IPS-18c (cell line): ENCODE data around the gene DGKQ.
"Not testable (repeated sequence)": the region's sequence is repeated elsewhere in the genome, so short reads cannot be mapped to it uniquely, and the experiment has no call there.

ENCODE experiments used
- H3K4me3 ChIP-seq: 2 replicates; pipeline ENCODE4 v1.7.0; 2013; ENCODE audit warnings: low read depth, mild to moderate bottlenecking, low read length, moderate library complexity; ENCODE audit not compliant: insufficient read depth
- H3K9me3 ChIP-seq: one replicate; pipeline ENCODE4 v1.6.1; 2013; ENCODE audit warnings: mild to moderate bottlenecking, low read length, moderate library complexity; ENCODE audit not compliant: control insufficient read depth, insufficient read depth

The DGKQ gene

DNA sequence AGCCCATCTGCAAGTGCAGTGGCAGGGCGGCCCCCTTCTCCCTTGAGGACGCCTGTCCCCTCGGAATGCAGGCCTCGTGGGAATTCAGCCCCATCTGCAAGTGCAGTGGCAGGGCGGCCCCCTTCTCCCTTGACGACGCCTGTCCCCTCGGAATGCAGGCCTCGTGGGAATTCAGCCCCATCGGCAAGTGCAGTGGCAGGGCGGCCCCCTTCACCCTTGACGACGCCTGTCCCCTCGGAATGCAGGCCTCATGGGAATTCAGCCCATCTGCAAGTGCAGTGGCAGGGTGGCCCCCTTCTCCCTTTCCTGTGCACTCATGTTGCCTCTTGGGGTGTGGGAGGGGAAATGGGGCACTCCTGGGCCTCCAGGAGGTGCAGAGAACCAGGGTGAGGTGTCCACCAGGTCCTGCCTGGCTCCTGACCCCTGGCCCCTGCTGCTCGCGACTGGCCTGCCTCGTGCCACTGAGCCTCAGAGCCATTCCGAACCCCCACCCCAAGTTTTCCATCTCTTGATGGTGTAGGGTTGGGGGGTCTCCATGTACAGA lies 26.6 kb upstream of the DGKQ start:
- Histone ChIP-seq H3K4me3 (no peak overlapping the region), H3K9me3 (no peaks in the 10 kb centered on the region)

DNA sequence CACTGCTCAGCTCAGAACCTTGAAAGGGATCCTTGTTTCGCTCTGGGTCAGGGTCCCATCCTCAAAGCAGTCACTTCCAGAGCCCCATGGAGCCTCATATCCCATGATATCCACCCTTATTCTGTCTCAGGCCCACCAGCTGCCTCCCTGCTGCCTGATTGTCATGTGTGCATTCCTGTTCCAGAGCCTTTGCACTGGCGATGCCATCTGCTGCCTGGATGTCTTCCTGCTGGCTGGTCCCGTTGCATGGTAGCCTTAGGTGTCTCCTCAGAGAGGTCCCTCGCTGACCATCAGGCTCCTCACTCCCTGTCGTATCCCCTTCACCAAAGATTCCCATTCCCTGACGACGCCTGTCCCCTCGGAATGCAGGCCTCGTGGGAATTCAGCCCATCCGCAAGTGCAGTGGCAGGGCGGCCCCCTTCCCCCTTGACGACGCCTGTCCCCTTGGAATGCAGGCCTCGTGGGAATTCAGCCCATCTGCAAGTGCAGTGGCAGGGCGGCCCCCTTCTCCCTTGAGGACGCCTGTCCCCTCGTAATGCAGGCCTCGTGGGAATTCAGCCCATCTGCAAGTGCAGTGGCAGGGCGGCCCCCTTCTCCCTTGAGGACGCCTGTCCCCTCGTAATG lies 26.0 kb upstream of the DGKQ start:
- not testable (repeated sequence) for H3K9me3 ChIP-seq

DNA sequence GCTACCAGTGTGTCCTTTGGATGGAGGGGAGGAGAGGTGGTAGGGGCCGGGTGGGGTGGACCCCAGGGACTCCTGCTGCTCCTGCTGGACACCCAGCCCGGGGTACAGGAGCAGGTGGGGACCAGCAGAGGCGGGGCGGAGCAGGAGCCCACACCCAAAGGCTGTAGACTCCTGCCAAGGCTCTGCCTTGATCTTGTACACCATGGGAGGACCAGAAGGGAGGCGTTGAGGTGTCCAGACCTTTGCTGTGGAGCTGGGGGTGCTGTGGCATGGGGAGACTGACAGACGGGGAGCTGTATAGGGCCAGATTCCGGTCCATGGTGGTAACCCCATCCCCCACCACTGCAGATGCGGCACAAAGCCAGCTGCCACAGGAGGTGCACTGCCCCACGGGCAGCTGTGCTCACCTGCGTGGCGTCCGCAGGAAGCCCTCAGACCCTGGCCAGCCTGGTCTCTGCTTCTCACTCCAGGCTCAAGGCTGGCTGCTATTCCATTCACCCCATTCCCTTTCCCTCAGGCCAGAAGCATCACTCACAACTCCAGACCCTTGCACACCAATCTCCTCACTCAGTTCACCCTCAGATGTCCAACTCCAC lies 24.8 kb upstream of the DGKQ start:
- Histone ChIP-seq H3K9me3 (no peaks in the 10 kb centered on the region), H3K4me3 (no peak overlapping the region; the same call in 1 of the 2 replicates)

More for the DNA sequence above, 26.0 kb upstream of the DGKQ start:
- H3K4me3 ChIP-seq, result not testable (repeated sequence)

DNA sequence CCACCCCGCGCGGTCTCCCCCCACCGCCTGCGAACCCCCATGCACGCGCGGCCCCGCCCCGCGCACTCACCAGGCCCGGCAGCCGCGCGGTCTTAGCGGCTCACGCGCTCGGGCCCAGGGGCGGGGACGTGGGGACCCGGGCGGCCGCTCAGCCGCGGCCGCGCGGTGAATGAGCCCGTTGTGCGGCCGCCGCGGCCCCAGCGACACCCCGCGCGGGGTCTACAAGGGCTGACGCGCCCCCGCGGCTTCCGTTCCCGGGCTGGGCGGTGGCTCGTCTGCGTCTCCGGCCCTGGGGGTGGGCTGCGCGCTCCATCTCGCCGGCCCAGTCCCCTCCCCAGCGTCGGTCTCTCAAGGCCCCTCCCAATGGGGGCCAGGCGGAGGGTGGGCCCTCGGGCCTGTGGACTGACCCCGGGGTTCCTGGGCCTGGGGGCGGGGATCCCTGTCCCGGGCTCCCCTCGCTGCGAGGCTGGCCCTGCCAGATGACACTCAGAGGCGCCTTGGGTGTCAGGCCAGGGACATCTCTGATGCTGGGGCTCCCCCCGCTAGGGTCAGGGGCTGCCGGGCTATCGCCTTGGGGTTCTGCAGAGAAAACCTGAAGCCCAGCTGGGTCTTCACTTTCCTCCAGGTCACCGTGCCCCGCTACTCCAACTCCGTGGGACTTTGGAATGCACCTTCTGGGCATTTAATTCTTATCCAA lies 24.2 kb upstream of the DGKQ start:
- Histone ChIP-seq H3K4me3 (peak overlapping the region; percentile 36; the same call in 1 of the 2 replicates), H3K9me3 (no peaks in the 10 kb centered on the region)

DNA sequence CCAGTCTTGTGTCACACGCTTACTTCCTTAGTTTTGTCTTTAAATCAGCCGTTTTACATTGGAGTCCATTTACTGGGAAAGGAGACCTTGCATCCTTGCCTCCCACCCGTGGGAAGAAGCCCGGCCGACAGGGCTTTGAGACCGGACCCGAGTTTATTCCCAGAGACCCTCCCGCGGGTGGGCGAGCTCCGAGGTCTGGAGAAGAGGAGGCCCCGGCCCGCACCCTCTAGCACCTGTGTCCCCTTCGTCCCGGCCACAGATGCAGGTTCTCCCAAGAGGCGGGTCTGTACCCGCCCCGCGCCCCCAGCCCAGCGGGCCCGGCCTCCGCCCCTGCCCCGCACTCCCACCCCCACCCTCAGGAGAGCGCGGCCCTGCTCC lies 23.6 kb upstream of the DGKQ start:
- Histone ChIP-seq H3K4me3 (no peak overlapping the region; the same call in 1 of the 2 replicates), H3K9me3 (no peaks in the 10 kb centered on the region)

DNA sequence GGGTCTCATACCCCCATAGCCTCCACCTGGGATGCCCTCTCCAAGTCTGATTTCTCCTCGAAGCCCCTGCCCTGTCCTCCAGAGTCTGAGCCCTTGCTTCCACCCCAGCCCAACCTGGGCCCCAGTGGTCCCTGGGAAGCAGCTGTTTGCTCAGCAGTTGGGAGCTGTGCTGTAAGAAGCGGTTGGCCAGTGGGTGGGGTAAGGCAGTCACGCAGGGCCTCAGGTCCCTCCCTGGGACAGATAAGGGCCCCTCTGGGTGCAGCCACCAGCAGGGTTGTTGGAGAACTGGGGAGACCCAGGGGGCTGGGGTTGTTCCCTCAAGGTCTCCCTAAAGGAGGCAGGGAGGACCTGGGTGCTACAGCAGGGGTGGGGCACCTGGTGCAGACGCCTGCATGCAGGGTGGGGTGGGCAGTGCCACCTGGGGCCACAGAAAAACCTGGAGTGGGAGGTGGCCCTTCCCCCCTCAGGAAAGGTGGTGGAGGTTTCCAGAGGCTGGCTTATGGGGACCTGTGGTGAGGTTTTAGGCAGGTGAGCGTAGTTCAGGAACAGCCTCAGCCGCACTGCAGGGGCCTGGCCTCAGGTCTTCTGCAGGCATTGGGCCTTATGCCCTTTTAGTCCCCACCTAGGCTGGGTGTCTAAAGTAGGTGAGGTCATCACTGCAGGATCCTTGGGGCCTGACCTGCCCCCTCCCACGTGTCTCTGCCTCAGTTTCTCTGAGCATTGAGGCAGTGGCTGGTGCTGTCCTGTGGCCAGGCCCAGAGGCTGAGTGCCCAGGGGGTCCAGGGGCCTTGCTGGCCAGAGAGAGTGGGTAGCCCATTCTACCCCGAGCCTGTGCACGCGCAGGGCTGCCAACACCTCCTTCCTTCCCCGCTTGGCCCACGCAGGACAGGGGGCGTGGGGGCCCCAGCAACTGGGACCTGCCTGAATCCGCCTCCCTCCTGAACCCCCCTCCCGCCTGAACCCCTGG lies 22.9 kb upstream of the DGKQ start:
- H3K9me3 ChIP-seq, result no peaks in the 10 kb centered on the region
- H3K4me3 ChIP-seq, result no peak overlapping the region; the same call in 1 of the 2 replicates

DNA sequence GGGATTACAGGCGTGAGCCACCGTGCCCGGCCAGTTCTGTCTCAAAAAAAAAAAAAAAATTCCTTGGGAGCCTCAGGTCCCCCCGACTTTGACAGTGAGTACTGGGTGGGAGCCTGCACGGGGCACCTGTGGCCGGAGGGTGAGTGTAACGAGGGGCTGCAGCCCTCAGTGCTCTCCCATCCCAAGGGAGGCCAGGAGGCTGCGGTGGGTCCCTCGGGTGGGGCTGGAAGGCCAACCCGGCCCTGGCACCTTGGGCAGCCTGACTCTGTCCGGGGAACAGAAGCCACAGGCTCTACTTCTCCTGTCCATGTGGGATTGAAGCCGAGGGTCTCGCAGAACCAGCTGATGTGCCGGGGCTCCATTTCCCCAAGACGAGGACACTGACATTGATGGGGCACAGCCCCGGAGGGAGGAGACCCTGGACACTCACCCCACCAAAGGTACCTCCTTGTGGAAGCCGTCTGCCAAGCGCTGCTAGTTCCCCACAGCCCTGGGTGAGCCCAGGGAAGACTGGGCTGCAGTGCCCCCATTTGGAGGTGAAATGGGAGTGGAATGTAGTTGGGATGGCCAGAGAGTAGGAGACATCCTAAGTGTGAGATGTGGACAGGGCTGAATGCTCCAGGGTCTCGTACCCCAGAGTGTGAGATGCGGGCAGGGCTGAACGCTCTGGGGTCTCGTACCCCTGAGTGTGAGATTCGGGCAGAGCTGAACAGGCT lies 22.1 kb upstream of the DGKQ start:
- Histone ChIP-seq H3K4me3 (no peak overlapping the region), H3K9me3 (no peaks in the 10 kb centered on the region)

DNA sequence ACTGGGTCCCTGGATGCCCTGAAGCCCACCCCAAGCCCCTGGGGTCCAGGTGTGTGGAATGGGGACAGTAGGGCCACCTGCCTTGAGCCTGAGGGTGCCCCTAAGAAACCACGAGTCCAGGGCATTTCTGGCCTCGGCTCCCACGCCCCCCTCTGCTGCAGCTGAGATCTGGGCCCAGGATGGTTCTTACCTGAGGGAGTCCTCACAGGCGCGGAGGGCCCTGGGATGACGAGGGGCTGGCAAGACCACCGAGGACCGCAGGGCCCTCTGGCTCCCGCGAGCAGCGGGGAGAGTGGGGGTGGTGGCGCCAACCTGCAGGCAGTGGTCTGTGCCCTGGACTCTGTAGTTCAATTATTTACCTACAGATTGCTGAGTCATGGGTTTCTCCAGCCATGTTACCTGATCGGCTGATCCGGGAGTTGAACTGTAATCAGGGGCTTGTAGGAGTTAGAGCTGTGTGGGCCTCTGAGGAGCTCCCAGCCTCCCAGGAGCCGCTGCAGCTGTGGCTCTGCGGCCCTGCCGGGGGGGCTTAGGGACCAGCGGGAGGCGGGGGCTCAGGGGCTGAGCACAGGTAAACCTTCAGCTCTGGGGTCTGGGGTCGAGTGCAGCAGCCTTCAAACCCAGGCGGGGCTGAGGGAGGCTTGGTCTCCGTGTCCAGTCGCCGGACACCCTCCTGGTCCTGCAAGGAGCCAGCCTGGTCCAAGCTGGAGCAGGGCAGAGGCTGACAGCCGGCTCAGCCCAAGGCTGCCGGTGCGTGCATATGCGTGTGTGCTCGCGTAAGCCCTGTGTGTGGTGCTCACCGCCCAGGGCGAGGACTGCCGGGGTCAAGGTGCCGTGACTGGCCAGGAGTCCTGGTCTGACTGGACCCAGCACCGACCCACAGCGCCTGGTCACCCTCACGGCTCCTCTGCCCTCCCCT lies 20.0 kb upstream of the DGKQ start, which contains the start of gene SLC26A1:
Gene SLC26A1, minus strand, starts transcription at position 294 of the 919 bp plus-strand sequence. CDS start 1,701 bp downstream, outside the sequence.
- no peak within 1 kb of the TSS for H3K4me3 ChIP-seq
- no peaks in the 10 kb centered on the region for H3K9me3 ChIP-seq

DNA sequence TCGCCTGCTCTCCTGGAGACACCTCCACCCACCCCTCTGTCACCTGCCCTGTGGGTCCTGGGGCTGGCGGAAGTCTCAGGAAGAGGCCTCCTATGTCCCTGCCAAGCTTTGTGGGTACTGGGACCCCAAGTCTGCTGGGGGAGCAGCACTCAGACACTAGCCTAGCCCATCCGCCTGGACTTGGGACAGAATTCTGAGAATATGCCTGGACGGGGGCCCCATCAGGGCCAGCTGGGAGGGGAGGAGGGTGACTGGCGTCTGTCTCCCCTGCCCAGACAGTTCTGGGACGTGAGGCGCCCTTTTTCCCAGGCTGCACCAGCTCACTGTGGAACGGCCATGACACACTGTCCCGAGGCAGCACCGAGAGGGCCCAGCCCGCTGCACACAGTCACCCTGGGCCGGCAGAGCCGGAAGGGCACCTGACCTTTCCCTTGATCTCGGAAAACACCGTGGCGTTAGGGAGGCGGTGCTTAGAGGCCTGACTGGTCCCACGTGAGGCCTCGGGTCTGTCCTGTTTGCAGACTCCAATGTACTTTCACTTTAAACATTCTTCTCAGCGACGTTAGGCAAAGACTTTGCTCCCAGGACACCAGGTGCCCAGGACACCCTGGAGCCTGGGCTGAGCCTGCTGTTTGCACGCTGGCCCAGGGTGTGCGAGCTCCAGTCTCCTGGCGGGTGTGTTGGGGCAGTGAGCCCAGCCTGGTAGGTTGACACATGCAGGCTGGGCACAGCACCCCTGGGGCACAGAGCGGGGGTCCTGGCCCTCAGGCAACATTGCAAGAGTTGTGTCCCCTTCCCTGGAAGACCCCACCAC lies 19.1 kb upstream of the DGKQ start:
- H3K9me3 ChIP-seq, result no peaks in the 10 kb centered on the region
- no peak overlapping the region for H3K4me3 ChIP-seq

DNA sequence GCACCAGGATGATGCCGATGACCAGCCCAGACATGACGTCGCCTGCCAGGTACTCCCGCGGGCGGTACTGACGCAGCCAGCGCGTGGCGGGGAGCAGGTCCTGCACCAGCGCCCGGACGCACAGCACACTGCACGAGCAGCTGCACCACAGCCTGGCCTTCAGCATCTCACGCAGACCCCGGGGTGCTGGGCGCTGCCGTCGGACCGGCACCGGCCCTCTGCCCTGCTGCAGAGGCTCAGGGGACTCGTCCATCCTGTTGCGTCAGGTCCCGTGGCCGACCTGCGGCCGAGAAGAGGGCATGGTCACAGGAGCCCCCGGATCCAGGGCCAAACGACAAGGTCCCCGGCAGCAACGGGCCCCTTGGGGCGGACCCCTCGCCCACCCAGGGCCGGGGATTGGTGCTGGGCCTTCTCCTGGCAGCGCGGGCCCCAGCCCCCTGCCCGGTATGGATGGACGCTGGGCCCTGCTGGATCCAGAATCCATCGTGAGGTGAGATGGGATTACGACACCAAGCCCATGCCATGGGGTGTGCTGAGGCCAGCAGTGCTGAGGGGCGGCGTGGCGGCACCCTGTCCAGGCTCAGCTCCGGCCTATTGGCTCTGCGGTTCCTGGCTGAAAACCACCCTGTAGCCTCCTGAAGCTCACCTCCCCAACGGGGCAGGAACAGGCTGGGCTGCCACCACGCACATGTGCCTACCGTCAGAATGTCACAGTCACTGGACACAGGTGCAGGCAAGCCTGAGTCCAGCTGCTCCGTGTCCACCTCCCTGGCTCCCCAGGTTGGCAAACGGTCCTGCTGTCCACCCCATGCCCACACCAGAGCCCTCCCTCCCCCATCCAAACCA lies 18.3 kb upstream of the DGKQ start:
- Histone ChIP-seq H3K9me3 (no peaks in the 10 kb centered on the region), H3K4me3 (no peak overlapping the region)

DNA sequence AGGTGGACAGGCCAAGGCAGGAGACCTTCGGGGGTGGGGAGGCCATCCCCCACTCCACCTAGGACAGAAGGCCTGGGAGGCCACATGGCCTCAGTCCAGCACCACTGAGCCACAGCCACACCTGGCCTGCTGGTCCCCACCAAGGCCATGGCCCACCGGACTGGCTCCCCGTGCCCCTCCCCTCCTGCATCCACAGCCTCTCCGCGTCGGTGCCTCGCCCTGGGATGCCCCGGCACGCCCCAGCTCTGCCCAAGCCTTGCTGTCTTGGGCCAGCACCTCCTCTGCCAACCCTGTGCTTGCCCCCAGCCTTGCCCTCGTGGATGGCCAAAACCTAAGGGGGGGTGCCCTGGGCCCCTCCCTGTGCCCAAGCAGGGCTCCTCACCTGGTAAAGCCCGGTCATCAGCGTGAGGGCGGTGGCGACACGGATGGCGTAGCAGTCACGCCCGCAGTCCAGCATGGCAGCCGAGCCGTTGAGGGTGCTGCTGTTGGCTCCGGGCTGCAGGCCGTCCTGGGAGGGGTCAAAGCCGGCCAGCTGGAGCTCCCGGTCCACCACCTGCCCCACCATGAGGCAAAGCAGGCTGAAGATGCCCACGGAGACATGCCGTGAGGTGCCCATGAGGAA lies 17.5 kb upstream of the DGKQ start:
- Histone ChIP-seq H3K9me3 (no peaks in the 10 kb centered on the region), H3K4me3 (no peak overlapping the region)

DNA sequence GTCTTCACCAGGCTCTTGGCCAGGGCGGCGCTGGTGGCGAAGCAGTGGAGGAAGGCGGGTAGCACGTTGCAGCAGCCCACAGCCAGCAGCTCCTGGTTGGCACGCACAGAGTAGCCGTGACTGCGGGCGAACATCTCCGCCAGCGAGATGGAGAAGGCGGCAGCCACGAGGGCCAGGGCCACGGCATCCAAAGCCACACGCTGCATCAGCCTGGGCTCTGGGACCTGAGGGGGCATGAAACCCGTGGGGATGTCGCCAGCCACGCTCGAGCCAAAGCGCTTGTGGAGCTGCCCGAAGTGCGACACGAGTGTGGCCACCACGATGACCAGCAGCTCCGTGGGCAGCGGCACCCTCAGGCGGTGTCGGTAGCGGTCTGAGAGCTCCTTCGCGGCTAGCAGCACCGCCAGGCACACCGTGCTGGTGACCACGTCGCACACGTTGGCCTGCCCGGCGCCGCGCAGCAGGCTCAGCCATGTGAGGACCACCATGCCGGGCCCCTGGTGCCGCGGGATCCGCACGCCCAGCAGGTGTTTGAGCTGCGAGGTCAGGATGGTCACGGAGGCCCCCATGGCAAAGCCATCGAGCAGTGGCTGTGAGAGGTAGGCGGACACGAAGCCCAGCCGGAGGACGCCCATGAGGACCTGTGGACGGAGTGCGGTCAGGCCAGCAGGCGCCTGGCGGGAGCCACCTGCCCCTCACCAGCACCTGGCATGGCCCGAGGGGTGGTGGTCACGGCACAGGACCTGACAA lies 16.5 kb upstream of the DGKQ start:
- H3K4me3 ChIP-seq, result no peak overlapping the region
- H3K9me3 ChIP-seq, result no peaks in the 10 kb centered on the region
